H1 (cell line): ENCODE measurements around the gene PCNX4. TPM values are rescaled to one million over a fixed set of nuclear protein-coding genes. Genes with fewer than 3 reads are reported as not detected.

ENCODE experiments used
- CTCF ChIA-PET: fragments of 300-600 bp; sonication (Branson Sonifier 250); formaldehyde crosslinking; loops from one replicate; lab custom pipeline; 2021; ENCODE audit not compliant: partially characterized antibody; lab: Charles Lee
- POLR2A ChIA-PET: fragments of 300-600 bp; sonication (Branson Sonifier 250); formaldehyde crosslinking; loops from one replicate; lab custom pipeline; 2021; ENCODE audit warnings: inconsistent platforms; ENCODE audit not compliant: partially characterized antibody; lab: Charles Lee
- DNase-seq, 2 experiments: peaks; one replicate each; pipeline versions ENCODE4 v3.0.0 to v3.0.0-alpha.2; 2010 to 2022; ENCODE audit warnings: low spot score in 2 of 2, low read depth in 1 of 2, mixed read lengths in 1 of 2
- FAIRE-seq: peaks from 2 replicates; lab custom pipeline; 2011; peaks lifted over from hg19 to GRCh38; lab: Jason Lieb, UNC
- H2AFZ ChIP-seq: 2 replicates; pipeline ENCODE4 v1.8.1; 2012; ENCODE audit warnings: low read length, inconsistent platforms
- H2AK5ac ChIP-seq: 2 replicates; pipeline ENCODE4 v1.6.1; 2013; ENCODE audit warnings: low read depth, low read length
- H2BK120ac ChIP-seq: replicated peaks from 2 replicates; pipeline ENCODE3; 2013; ENCODE audit warnings: low read depth, low read length, inconsistent platforms
- H2BK12ac ChIP-seq: 2 replicates; pipeline ENCODE4 v1.6.1; 2013; ENCODE audit warnings: low read depth, low read length
- H2BK15ac ChIP-seq: 2 replicates; pipeline ENCODE4 v1.6.1; 2013; ENCODE audit warnings: low read length
- H2BK20ac ChIP-seq: 2 replicates; pipeline ENCODE4 v1.6.1; 2013; ENCODE audit warnings: low read length
- H2BK5ac ChIP-seq: 2 replicates; pipeline ENCODE4 v1.6.1; 2013; ENCODE audit warnings: low read depth, low read length
- H3K14ac ChIP-seq: 2 replicates; pipeline ENCODE4 v1.6.1; 2013; ENCODE audit warnings: inconsistent platforms; ENCODE audit not compliant: insufficient read length
- H3K18ac ChIP-seq: 2 replicates; pipeline ENCODE4 v1.6.1; 2013; ENCODE audit warnings: low read length; ENCODE audit errors: extremely low read depth
- H3K23ac ChIP-seq: 2 replicates; pipeline ENCODE4 v1.6.1; 2013; ENCODE audit warnings: inconsistent platforms; ENCODE audit not compliant: insufficient read length
- H3K23me2 ChIP-seq: 2 replicates; pipeline ENCODE4 v1.6.1; 2013; ENCODE audit warnings: low read depth, low read length
- H3K27ac ChIP-seq: 2 replicates; pipeline ENCODE4 v1.6.1; 2011; ENCODE audit warnings: low read depth, low read length, inconsistent platforms
- H3K27me3 ChIP-seq, 4 experiments: replicated peaks in 1 of 4; 1 replicate in 1 of 4; 2 replicates in 3 of 4; pipeline versions ENCODE4 v1.6.1 to v1.8.1; 2011 to 2013; ENCODE audit warnings: low read length in 3 of 4, mild to moderate bottlenecking in 3 of 4, inconsistent platforms in 2 of 4, mixed read lengths in 2 of 4, moderate library complexity in 1 of 4; ENCODE audit not compliant: control insufficient read depth in 3 of 4, insufficient read depth in 3 of 4; ENCODE audit errors: extremely low read depth in 1 of 4
- H3K36me3 ChIP-seq, 4 experiments: 2 replicates each; pipeline versions ENCODE4 v1.6.1 to v1.8.1; 2011 to 2013; ENCODE audit warnings: mild to moderate bottlenecking in 4 of 4, low read length in 3 of 4, moderate library complexity in 2 of 4, control low read depth in 1 of 4, inconsistent platforms in 1 of 4; ENCODE audit not compliant: insufficient read depth in 4 of 4, control insufficient read depth in 2 of 4
- H3K4ac ChIP-seq: replicated peaks from 2 replicates; pipeline ENCODE3; 2013; ENCODE audit warnings: low read length, low read depth, mixed read lengths, inconsistent platforms; ENCODE audit not compliant: insufficient read length
- H3K4me1 ChIP-seq, 4 experiments: replicated peaks in 1 of 4; 1 replicate in 1 of 4; 2 replicates in 3 of 4; pipeline versions ENCODE4 v1.6.1 to v1.8.1; 2011 to 2013; ENCODE audit warnings: low read length in 3 of 4, inconsistent platforms in 2 of 4, mixed read lengths in 1 of 4; ENCODE audit not compliant: insufficient read depth in 4 of 4, control insufficient read depth in 3 of 4
- H3K4me2 ChIP-seq, 2 experiments: 2 replicates each; pipeline versions ENCODE4 v1.6.1 to v1.8.1; 2011 to 2013; ENCODE audit warnings: low read depth in 2 of 2, low read length in 2 of 2, control low read depth in 1 of 2, inconsistent platforms in 1 of 2, mild to moderate bottlenecking in 1 of 2; ENCODE audit not compliant: insufficient read depth in 1 of 2
- H3K4me3 ChIP-seq, 4 experiments: fragments of 200-600, 300-600 bp in 1 of 4; sonication (generic), shearing (Covaris generic), sonication (Bioruptor Twin) in 1 of 4; 2 replicates each; pipeline versions ENCODE4 v1.5.1 to v1.8.1; 2011 to 2016; ENCODE audit warnings: low read length in 4 of 4, low read depth in 3 of 4, control low read depth in 2 of 4, inconsistent platforms in 2 of 4, mild to moderate bottlenecking in 2 of 4, mixed read lengths in 1 of 4, moderate library complexity in 1 of 4; ENCODE audit not compliant: insufficient read depth in 2 of 4; ENCODE audit errors: extremely low read depth in 1 of 4
- H3K56ac ChIP-seq: replicated peaks from 2 replicates; pipeline ENCODE3; 2013; ENCODE audit warnings: low read depth, mild to moderate bottlenecking, mixed read lengths, low read length, inconsistent platforms; ENCODE audit not compliant: insufficient read length
- H3K79me1 ChIP-seq: 2 replicates; pipeline ENCODE4 v1.6.1; 2013; ENCODE audit warnings: low read depth, low read length, control low read depth
- H3K79me2 ChIP-seq, 2 experiments: 2 replicates each; pipeline versions ENCODE4 v1.6.1 to v1.8.1; 2012 to 2013; ENCODE audit warnings: low read length in 2 of 2, mild to moderate bottlenecking in 2 of 2, inconsistent platforms in 1 of 2; ENCODE audit not compliant: insufficient read depth in 2 of 2, control insufficient read depth in 1 of 2
- H3K9ac ChIP-seq, 4 experiments: replicated peaks in 1 of 4; 1 replicate in 1 of 4; 2 replicates in 3 of 4; pipeline versions ENCODE4 v1.6.1 to v1.8.1; 2011 to 2013; ENCODE audit warnings: low read depth in 3 of 4, low read length in 3 of 4, control low read depth in 2 of 4, mild to moderate bottlenecking in 2 of 4, moderate library complexity in 2 of 4, inconsistent platforms in 1 of 4; ENCODE audit errors: extremely low read depth in 1 of 4
- H3K9me3 ChIP-seq, 2 experiments: 2 replicates each; pipeline versions ENCODE4 v1.6.1 to v1.8.1; 2012 to 2013; ENCODE audit warnings: mild to moderate bottlenecking in 2 of 2, moderate library complexity in 2 of 2, control low read depth in 1 of 2, inconsistent platforms in 1 of 2, low read depth in 1 of 2, low read length in 1 of 2, mixed read lengths in 1 of 2; ENCODE audit not compliant: insufficient read depth in 2 of 2
- H4K20me1 ChIP-seq, 2 experiments: replicated peaks in 1 of 2; 2 replicates each; pipeline versions ENCODE3 to v1.8.1; 2011 to 2013; ENCODE audit warnings: inconsistent platforms in 2 of 2, low read length in 2 of 2, mild to moderate bottlenecking in 1 of 2; ENCODE audit not compliant: insufficient read depth in 2 of 2, control insufficient read depth in 1 of 2
- H4K5ac ChIP-seq: 2 replicates; pipeline ENCODE4 v1.6.1; 2013; ENCODE audit warnings: low read length, low read depth, mixed read lengths, inconsistent platforms; ENCODE audit not compliant: insufficient read length
- H4K8ac ChIP-seq: 2 replicates; pipeline ENCODE4 v1.8.0; 2013; ENCODE audit warnings: mild to moderate bottlenecking, moderate library complexity, low read length, inconsistent platforms; ENCODE audit not compliant: insufficient read depth; ENCODE audit errors: extremely low read depth
- H4K91ac ChIP-seq: replicated peaks from 2 replicates; pipeline ENCODE3; 2013; ENCODE audit warnings: low read length, mixed read lengths, inconsistent platforms; ENCODE audit not compliant: insufficient read length
- EGR1 ChIP-seq: IDR thresholded peaks from 2 replicates; pipeline ENCODE4 v1.6.1; 2011; ENCODE audit warnings: low read depth, low read length, borderline replicate concordance
- JUND ChIP-seq: IDR thresholded peaks from 2 replicates; pipeline ENCODE4 v1.6.1; 2011; ENCODE audit warnings: mild to moderate bottlenecking, improper control_type of control experiment, low read length
- MAX ChIP-seq: IDR thresholded peaks from 2 replicates; pipeline ENCODE4 v1.6.1; 2012; ENCODE audit warnings: inconsistent platforms
- PHF8 ChIP-seq: fragments of 200-600 bp; sonication (generic); conservative IDR thresholded peaks from 2 replicates; pipeline ENCODE4 v1.7.1; 2012; ENCODE audit warnings: low read depth, mild to moderate bottlenecking, inconsistent platforms, low read length, moderate library complexity
- SP1 ChIP-seq: IDR thresholded peaks from 2 replicates; pipeline ENCODE4 v1.6.1; 2011; ENCODE audit warnings: low read depth, low read length
- SP2 ChIP-seq: IDR thresholded peaks from 2 replicates; pipeline ENCODE4 v1.6.1; 2012; ENCODE audit warnings: mild to moderate bottlenecking, low read length, inconsistent platforms
- SUZ12 ChIP-seq: fragments of 200-600 bp; sonication (generic); IDR thresholded peaks from 2 replicates; pipeline ENCODE4 v1.6.1; 2012; ENCODE audit warnings: mild to moderate bottlenecking, inconsistent platforms, low read length, moderate library complexity, mixed read lengths
- TCF12 ChIP-seq: IDR thresholded peaks from 2 replicates; pipeline ENCODE4 v1.6.1; 2011; ENCODE audit warnings: low read depth, mild to moderate bottlenecking, low read length
- polyA plus RNA-seq, 7 experiments: library from polyadenylated mRNA; depleted of rRNA in 3 of 7; stranded (reverse) in 5 of 7; unstranded in 2 of 7; fragments of >200 nt in 5 of 7; fragments of 200-250 nt in 2 of 7; gene quantifications; 1 replicate in 5 of 7; 2 replicates in 1 of 7; 4 replicates in 1 of 7; pipeline versions ENCODE4 v1.2.1 to v1.2.3, GENCODE V29; 2011 to 2013; ENCODE audit warnings: missing spikeins in 2 of 7, mixed read lengths in 2 of 7
- total RNA-seq: library from RNA; stranded (reverse); fragmentation: NEBNext Ultra II Directional; extraction: Animal tissue kit (Norgen Biotek cat#: 25700); gene quantifications from 2 replicates; pipeline ENCODE4 v1.2.1, GENCODE V29; 2021
- TF ChIP-seq, protein P1 (sequence below): IDR thresholded peaks from 2 replicates; pipeline ENCODE4 v1.6.1; 2011; ENCODE audit warnings: low read depth, mild to moderate bottlenecking, low read length; ENCODE audit not compliant: insufficient read depth

The PCNX4 gene
- total and polyA plus RNA-seq, 2 of the 8 experiments (the other 6 are each of a cell fraction or from before 2014, with no cell fraction given): 28.4 to 35.5 TPM

DNA sequence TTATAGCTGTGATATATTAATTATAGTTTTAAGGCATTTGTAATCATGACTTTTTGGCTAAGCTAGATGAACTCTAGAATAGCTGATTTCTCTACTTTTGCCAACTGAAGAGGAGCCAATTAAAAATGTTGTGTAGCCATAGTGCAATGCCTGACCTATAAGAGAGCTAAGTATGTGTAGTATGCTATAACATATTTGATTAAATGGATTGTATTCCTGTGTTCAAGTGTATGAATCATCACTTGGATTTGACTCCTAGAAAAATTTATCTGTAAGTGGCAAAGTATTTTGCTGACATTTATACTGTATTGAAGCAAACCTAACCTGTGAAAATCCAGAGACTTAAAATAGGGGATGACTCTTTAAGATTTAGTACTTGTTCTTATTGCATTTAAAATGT lies 34.2 kb downstream of the PCNX4 start:
- H3K27me3 ChIP-seq: no peaks in the 10 kb centered on the region
- H3K14ac ChIP-seq: no peak overlapping the region
- no peak overlapping the region for H2BK12ac ChIP-seq
- no peak overlapping the region for H3K9ac ChIP-seq
- H3K79me2 ChIP-seq: no peaks in the 10 kb centered on the region
- CTCF ChIA-PET: interaction anchor here (0.6 to 1.4 kb wide), 3 partner anchors 39 to 354 kb away, joined by 3 read pairs; partner anchors contain the start of gene DHRS7
- no peak overlapping the region for H4K91ac ChIP-seq
- H2BK20ac ChIP-seq: no peak overlapping the region
- no peak overlapping the region for H4K5ac ChIP-seq
- H3K23me2 ChIP-seq: no peaks in the 10 kb centered on the region
- H3K79me1 ChIP-seq: no peaks in the 10 kb centered on the region
- no peak overlapping the region for H2BK5ac ChIP-seq
- no peaks in the 10 kb centered on the region for H4K20me1 ChIP-seq
- no peak overlapping the region for H3K23ac ChIP-seq
- no peak overlapping the region for H2BK120ac ChIP-seq
- no peak overlapping the region for H2AFZ ChIP-seq
- H3K18ac ChIP-seq: no peak overlapping the region
- no peak overlapping the region for H4K8ac ChIP-seq
- no peak overlapping the region for H2AK5ac ChIP-seq
- no peak overlapping the region for H3K4me2 ChIP-seq
- no peaks in the 10 kb centered on the region for H3K9me3 ChIP-seq
- no peaks in the 10 kb centered on the region for H3K4me1 ChIP-seq
- TF ChIP-seq PHF8 (no peak), JUND (no peak), MAX (no peak), SUZ12 (no peak), EGR1 (no peak), TCF12 (no peak), SP1 (no peak), SP2 (no peak)
- TF ChIP-seq, protein P1, sequence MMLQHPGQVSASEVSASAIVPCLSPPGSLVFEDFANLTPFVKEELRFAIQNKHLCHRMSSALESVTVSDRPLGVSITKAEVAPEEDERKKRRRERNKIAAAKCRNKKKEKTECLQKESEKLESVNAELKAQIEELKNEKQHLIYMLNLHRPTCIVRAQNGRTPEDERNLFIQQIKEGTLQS: no peak
- peaks cover 6 to 45% (median 31%) of the 10 kb centered on the region in 4 experiments for H3K36me3 ChIP-seq
- DNase-seq (no peak), FAIRE-seq (no peak)
- H3K27ac ChIP-seq: no peak overlapping the region
- POLR2A ChIA-PET: no interaction called here
- H3K4ac ChIP-seq: no peak overlapping the region
- no peak overlapping the region for H3K56ac ChIP-seq
- H2BK15ac ChIP-seq: no peak overlapping the region
- no peak overlapping the region for H3K4me3 ChIP-seq
